Measurements from ENCODE around the gene BTG2. TPM values are rescaled to one million over a fixed set of nuclear protein-coding genes. Genes with fewer than 3 reads are reported as not detected.

Gene BTG2
- total RNA-seq, 1 experiment from 2014 or later: 24.2 TPM

DNA sequence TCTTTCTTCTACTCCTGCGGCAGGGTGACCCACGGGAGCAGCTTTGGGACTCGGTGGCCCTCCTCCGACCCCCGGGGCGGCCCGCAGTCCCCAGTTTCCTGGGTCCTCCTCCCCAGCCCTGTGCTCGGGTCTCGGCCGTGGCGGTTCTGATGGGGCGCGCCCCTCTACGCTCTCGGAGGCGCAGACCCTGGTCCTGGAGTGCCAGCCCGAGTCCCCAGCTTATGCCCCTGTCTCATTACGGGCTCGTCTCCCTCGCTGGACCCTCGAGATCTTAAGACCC lies 430 bp downstream of the BTG2 start (continued):
- TF ChIP-seq, protein P1, sequence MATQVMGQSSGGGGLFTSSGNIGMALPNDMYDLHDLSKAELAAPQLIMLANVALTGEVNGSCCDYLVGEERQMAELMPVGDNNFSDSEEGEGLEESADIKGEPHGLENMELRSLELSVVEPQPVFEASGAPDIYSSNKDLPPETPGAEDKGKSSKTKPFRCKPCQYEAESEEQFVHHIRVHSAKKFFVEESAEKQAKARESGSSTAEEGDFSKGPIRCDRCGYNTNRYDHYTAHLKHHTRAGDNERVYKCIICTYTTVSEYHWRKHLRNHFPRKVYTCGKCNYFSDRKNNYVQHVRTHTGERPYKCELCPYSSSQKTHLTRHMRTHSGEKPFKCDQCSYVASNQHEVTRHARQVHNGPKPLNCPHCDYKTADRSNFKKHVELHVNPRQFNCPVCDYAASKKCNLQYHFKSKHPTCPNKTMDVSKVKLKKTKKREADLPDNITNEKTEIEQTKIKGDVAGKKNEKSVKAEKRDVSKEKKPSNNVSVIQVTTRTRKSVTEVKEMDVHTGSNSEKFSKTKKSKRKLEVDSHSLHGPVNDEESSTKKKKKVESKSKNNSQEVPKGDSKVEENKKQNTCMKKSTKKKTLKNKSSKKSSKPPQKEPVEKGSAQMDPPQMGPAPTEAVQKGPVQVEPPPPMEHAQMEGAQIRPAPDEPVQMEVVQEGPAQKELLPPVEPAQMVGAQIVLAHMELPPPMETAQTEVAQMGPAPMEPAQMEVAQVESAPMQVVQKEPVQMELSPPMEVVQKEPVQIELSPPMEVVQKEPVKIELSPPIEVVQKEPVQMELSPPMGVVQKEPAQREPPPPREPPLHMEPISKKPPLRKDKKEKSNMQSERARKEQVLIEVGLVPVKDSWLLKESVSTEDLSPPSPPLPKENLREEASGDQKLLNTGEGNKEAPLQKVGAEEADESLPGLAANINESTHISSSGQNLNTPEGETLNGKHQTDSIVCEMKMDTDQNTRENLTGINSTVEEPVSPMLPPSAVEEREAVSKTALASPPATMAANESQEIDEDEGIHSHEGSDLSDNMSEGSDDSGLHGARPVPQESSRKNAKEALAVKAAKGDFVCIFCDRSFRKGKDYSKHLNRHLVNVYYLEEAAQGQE (IDR thresholded peaks at IDR 0.05; ENCODE audit: low read depth): no peak
- TF ChIP-seq POLR2AphosphoS5 (IDR thresholded peaks at IDR 0.05; ENCODE audit: low read depth, low read length): no peak

DNA sequence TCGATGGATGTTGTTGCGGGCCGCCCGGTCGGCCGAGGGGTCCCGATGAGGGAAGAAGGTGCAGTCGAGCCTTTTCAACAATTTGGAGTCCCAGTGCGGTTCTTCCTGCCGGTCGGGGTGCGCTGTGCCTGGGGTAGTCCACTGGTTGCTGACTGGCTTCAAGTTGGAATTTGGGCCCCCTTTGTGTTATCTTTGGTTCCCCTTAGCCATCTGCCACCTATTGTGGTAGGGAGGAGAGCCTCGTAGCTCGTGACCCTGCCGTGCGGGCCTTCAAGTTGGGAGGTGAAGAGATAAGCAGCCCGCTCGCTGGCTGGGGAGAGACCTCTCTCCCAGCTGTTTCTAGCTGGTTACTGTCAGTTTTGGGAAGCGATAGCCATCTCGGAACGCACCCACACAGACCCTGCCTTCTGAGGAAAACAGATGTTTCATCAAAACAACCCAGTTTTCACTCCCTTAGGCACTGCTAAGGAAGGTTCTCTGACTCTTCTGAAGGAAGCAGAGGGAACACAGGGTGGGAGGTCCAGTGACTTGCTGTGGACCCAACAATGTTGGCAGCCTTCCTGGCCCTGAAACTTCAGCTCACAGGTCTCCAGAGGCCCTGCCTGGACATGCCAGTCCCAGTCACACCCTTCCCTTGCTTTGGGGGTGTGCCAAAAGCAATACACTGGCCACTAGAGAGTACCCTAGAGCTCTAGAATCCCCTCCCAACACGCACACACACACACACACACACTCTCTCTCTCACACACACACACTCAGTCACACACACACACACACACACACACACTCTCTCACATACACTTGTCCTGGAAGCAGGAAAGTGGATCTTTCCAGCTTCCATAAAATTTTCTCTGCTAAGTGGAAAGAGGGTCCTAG lies 1.0 kb downstream of the BTG2 start:
- TSS peak; percentile 57 for BruUV-seq (replicated peaks)
- DNase-seq (ENCODE audit: low read depth, low spot score) (peak; percentile 51), ATAC-seq (peak; percentile 46)
- H2AFZ ChIP-seq (ENCODE audit: low read depth, low read length, poor library complexity, severe bottlenecking): no peak overlapping the region
- H3K9ac ChIP-seq (ENCODE audit: low read length): peak overlapping the region; percentile 91
- CTCF ChIA-PET: interaction anchor here (1.2 to 2.6 kb wide), 3 partner anchors 33 to 198 kb away, joined by 3 to 10 read pairs (median 8); no protein-coding TSS in a partner anchor
- H3K9me3 ChIP-seq (ENCODE audit: control insufficient read depth in 1 of 2, insufficient read depth in 1 of 2, low read depth in 1 of 2, low read length in 2 of 2): no peaks in the 10 kb centered on the region
- peaks cover 25% of the 10 kb centered on the region; the same call in 1 of the 2 replicates for H3K79me2 ChIP-seq (ENCODE audit: insufficient read depth, low read length)
- peak overlapping the region; percentile 89 for H3K27ac ChIP-seq (ENCODE audit: low read depth, low read length)
- POLR2A ChIA-PET: interaction anchor here (0.7 to 2.4 kb wide), 9 partner anchors 10 to 182 kb away, joined by 3 to 11 read pairs (median 3); no protein-coding TSS in a partner anchor
- H3K4me1 ChIP-seq (ENCODE audit: control insufficient read depth in 1 of 2, insufficient read depth in 2 of 2, low read length in 2 of 2): peaks cover 12 to 29% of the 10 kb centered on the region in 2 experiments; a peak in 3 of 4 replicates
- H4K20me1 ChIP-seq (ENCODE audit: insufficient read depth): no peaks in the 10 kb centered on the region
- peaks cover 0 to 9% of the 10 kb centered on the region in 2 experiments; a peak in 2 of 4 replicates for H3K36me3 ChIP-seq (ENCODE audit: control insufficient read depth in 1 of 2, insufficient read depth in 2 of 2, low read length in 2 of 2)
- H3K4me3 ChIP-seq (replicated peaks in 1 of 2; ENCODE audit: low read depth in 1 of 2, low read length in 2 of 2): peak overlapping the region; percentile 89 to 97
- RAD21 ChIA-PET (ENCODE audit: low non-redundant PET in 1 of 2, low total read pairs in 2 of 2, uncharacterized antibody in 2 of 2, unreplicated experiment in 2 of 2): interaction anchor here in 1 of 2 experiments (0.5 to 0.7 kb wide), 2 partner anchors 26 to 1298 kb away, joined by 3 to 4 read pairs; no protein-coding TSS in a partner anchor
- H3K4me2 ChIP-seq (ENCODE audit: low read length): peak overlapping the region; percentile 75
- no peaks in the 10 kb centered on the region for H3K9me2 ChIP-seq (ENCODE audit: insufficient read depth)
- intact Hi-C loops (cut with micrococcal nuclease): no loop called here
- no peaks in the 10 kb centered on the region for H3K27me3 ChIP-seq (ENCODE audit: insufficient read depth, low read length)
- TF ChIP-seq, protein P2, sequence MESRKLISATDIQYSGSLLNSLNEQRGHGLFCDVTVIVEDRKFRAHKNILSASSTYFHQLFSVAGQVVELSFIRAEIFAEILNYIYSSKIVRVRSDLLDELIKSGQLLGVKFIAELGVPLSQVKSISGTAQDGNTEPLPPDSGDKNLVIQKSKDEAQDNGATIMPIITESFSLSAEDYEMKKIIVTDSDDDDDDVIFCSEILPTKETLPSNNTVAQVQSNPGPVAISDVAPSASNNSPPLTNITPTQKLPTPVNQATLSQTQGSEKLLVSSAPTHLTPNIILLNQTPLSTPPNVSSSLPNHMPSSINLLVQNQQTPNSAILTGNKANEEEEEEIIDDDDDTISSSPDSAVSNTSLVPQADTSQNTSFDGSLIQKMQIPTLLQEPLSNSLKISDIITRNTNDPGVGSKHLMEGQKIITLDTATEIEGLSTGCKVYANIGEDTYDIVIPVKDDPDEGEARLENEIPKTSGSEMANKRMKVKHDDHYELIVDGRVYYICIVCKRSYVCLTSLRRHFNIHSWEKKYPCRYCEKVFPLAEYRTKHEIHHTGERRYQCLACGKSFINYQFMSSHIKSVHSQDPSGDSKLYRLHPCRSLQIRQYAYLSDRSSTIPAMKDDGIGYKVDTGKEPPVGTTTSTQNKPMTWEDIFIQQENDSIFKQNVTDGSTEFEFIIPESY (IDR thresholded peaks at IDR 0.05; ENCODE audit: extremely low read depth, insufficient replicate concordance, low read length): no peak
- TF ChIP-seq EZH2phosphoT487 (IDR thresholded peaks at IDR 0.05; ENCODE audit: borderline replicate concordance) (no peak), CBX3 (IDR thresholded peaks at IDR 0.05; ENCODE audit: low read depth) (no peak), SP1 (IDR thresholded peaks at IDR 0.05; ENCODE audit: low read depth) (0 out of 2 replicates have a peak, but pooled peaks have one; percentile 43), TCF7L2 (IDR thresholded peaks at IDR 0.05; ENCODE audit: borderline replicate concordance, extremely low read depth, insufficient read depth, insufficient read length) (no peak), FOSL1 (IDR thresholded peaks at IDR 0.05; ENCODE audit: low read depth) (no peak), CEBPB (IDR thresholded peaks at IDR 0.05; ENCODE audit: low read depth) (no peak), ELF1 (IDR thresholded peaks at IDR 0.05; ENCODE audit: borderline replicate concordance, low read depth) (no peak)
- TF ChIP-seq, protein P3, sequence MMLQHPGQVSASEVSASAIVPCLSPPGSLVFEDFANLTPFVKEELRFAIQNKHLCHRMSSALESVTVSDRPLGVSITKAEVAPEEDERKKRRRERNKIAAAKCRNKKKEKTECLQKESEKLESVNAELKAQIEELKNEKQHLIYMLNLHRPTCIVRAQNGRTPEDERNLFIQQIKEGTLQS (IDR thresholded peaks at IDR 0.05): no peak
- TF ChIP-seq, protein P1 (IDR thresholded peaks at IDR 0.05; ENCODE audit: low read depth): no peak
- TF ChIP-seq, protein P4, sequence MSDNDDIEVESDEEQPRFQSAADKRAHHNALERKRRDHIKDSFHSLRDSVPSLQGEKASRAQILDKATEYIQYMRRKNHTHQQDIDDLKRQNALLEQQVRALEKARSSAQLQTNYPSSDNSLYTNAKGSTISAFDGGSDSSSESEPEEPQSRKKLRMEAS (IDR thresholded peaks at IDR 0.05): peak; percentile 51; the same call in 1 of the 2 replicates
